Measurements from ENCODE around the gene FSD2.

FSD2 gene

GRCh38 chr15:82805994-82806406, at the start of gene FSD2:
FSD2 (minus strand) TSS chr15:82806069; CDS start chr15:82787390, 18,679 bp downstream.
- no peak for DNase-seq (ENCODE audit: low read depth)

- no peak for DNase-seq (ENCODE audit: low read depth)
Measured at GRCh38 chr15:82854554-82854953, 48.7 kb upstream of the FSD2 start.

- no peak for DNase-seq (ENCODE audit: low read depth)
Measured at GRCh38 chr15:82852941-82853561, 47.2 kb upstream of the FSD2 start.

- peak; percentile 60 for DNase-seq (ENCODE audit: low read depth)
Measured at GRCh38 chr15:82851981-82852511, 46.2 kb upstream of the FSD2 start.

- no peak for DNase-seq (ENCODE audit: low read depth)
Measured at GRCh38 chr15:82851306-82851850, 45.5 kb upstream of the FSD2 start.

GRCh38 chr15:82850731-82851130, 44.9 kb upstream of the FSD2 start:
- no peak for DNase-seq (ENCODE audit: low read depth)

- DNase-seq (ENCODE audit: low read depth), result peak; percentile 89
Measured at GRCh38 chr15:82849556-82850512, 44.0 kb upstream of the FSD2 start.

GRCh38 chr15:82848241-82848993, 42.5 kb upstream of the FSD2 start:
- no peak for DNase-seq (ENCODE audit: low read depth)

- DNase-seq (ENCODE audit: low read depth), result no peak
Measured at GRCh38 chr15:82847703-82848102, 41.8 kb upstream of the FSD2 start.

GRCh38 chr15:82846621-82847020, 40.8 kb upstream of the FSD2 start:
- DNase-seq (ENCODE audit: low read depth), result no peak

GRCh38 chr15:82845686-82846085, 39.8 kb upstream of the FSD2 start:
- DNase-seq (ENCODE audit: low read depth), result no peak

- no peak for DNase-seq (ENCODE audit: low read depth)
Measured at GRCh38 chr15:82843566-82843965, 37.7 kb upstream of the FSD2 start.

- DNase-seq (ENCODE audit: low read depth), result no peak
Measured at GRCh38 chr15:82840166-82840565, 34.3 kb upstream of the FSD2 start.

- no peak for DNase-seq (ENCODE audit: low read depth)
Measured at GRCh38 chr15:82839136-82839535, 33.3 kb upstream of the FSD2 start.

- DNase-seq (ENCODE audit: low read depth), result no peak
Measured at GRCh38 chr15:82838096-82838735, 32.3 kb upstream of the FSD2 start.

- no peak for DNase-seq (ENCODE audit: low read depth)
Measured at GRCh38 chr15:82835391-82835917, 29.6 kb upstream of the FSD2 start.

GRCh38 chr15:82833362-82833682, 27.5 kb upstream of the FSD2 start:
- no peak for DNase-seq (ENCODE audit: low read depth)

GRCh38 chr15:82832601-82833361, 26.9 kb upstream of the FSD2 start:
- DNase-seq (ENCODE audit: low read depth), result peak; percentile 87

- no peak for DNase-seq (ENCODE audit: low read depth)
Measured at GRCh38 chr15:82831894-82832600, 26.2 kb upstream of the FSD2 start.
